HG03571 (cell line): ENCODE measurements around the gene DSCAM.
"Not testable (repeated sequence)": the region's sequence is repeated elsewhere in the genome, so short reads cannot be mapped to it uniquely, and the experiment has no call there.

Source experiments
- ATAC-seq: cut with Tn5 transposase; IDR thresholded peaks from one replicate; pipeline ENCODE4 v1.9.1; 2021; ENCODE audit not compliant: unreplicated experiment

Gene DSCAM

DNA sequence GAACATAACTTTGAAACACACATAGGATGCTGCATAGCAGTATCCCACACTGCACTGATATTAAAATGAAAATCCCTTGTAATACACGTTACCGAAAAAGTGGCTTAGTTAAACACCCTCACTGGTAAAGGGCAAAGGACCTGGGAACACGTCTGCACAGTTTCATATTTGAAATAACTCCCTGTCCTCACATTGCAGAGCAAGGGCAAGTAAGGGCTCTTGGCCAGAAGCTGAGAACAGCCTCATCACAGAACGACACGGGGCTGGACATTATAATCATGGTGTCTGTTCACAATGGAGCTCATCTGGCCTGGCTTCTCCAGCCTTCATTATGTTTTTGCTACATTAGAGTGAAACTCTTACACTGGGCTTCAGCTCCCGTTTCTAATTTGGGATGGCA lies 772.8 kb downstream of the DSCAM start:
- ATAC-seq = no peak

DNA sequence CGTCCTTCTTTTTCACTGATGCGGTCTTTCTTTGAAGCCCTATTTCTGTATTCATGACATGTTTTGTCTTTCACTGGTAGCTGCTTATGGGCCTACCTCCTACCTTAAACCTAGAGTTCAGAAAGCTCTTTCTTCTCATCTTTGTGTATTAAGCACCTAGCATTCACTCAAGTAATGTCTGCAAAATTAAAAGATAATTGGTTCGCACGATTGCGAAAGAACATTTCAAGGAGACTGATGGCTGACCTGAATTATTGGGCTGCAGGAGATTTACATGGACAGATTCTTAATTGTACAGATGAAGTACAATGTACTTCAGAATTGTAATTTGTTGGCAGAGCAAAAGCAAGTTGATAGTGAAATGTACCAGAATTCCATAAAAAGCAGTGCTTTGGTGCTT lies 773.3 kb downstream of the DSCAM start:
- no peak for ATAC-seq

DNA sequence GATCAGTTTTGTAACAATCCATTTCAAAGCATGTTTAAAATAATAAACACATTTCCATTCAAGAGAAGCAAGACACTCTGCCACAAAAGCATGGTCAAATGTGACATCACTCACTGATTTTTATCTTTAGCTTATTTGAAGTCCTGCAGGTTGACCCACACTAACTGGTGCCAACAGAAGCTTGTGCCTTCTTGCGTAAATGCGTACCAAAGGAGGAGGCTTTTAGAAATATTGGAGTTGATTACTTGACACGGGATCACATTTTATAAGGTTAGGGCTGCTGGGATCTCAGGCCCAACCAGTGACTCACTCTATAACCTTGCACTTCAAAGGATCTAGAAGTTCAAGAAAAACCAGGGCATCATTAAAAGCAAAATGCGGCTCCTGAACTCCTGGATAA lies 776.1 kb downstream of the DSCAM start:
- no peak for ATAC-seq

DNA sequence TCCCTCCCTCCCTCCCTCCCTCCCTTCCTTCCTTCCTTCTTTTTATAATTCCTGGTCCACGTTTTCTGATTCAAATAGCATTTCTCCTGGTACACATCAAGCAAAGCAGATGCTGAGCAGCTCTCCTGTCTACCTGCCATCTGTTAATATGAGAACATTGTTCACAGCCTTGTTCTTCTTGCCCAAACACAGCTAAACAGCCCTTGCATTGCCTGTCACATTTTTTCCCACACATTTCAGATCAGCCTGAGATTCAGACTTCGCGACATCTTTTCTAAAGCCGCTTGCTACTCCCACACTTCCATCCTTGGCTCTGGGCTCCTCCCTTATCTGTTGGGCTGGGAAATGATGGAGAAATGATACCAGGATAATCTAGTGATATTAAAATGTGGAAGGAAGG lies 779.2 kb downstream of the DSCAM start:
- no peak for ATAC-seq

DNA sequence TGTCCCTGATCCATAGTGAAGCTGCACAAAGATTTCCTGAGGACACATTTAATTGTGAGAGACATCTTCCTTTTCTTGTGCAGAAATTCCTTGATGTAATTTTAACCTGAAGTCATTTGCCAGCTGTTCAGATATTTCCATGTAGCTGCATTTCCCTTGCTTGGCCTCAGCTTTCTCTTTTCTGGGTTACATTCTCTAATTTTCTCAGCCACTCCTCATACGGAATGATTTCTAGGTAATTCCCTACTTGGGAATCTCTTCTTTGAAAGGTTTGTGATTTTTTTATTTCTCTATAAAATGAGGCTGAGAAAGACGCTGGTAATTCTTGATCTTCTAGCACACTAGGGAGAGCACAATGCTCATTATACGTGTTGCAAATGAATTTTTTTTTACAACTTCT lies 780.7 kb downstream of the DSCAM start:
- no peak for ATAC-seq

DNA sequence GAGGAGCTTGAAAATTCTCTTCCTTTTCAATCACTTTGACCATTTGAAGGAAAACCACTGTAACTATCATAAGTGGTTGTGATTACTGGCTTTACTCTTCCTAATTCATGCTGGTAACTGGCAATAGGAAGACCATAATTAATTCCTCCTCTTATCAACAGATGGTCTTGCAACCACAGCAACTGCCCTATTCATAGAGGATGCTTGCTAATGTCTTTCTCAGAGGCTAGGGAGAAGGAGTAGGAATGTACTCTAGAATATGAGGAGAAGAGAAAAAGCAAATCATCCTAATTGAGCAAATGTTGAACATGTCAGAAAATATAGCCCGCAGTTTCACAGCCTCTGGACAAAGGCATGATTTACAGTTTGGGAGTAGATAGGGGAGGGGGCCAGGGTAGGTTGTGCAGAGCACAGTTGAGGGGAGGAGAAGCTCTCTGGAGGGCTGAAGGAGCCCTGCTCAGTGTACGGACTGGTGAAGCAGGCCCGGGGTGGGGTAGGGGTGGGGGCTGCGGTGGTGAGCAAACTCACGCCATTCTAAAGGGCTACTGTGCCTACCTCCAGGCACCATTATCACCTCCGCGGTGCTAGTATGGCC lies 786.8 kb downstream of the DSCAM start:
- no peak for ATAC-seq

DNA sequence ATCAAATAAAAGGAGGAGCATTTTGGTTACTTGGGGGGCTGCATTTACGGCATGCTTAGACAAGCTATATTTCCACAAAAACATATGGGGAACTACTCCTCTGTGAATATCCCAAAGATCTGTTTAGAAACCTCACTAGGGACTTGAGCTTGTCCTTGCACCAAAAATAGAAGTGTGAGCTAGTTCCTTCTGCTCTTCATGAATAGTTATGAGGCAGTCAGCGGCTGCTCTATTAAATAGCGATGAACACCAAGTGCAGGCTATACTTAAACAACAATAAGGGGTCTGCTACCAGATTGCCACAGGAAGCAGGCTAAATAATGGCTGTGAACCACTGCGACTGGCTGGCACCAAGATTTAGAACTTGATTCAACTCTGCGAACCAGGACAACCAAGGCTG lies 789.6 kb downstream of the DSCAM start:
- no peak for ATAC-seq

DNA sequence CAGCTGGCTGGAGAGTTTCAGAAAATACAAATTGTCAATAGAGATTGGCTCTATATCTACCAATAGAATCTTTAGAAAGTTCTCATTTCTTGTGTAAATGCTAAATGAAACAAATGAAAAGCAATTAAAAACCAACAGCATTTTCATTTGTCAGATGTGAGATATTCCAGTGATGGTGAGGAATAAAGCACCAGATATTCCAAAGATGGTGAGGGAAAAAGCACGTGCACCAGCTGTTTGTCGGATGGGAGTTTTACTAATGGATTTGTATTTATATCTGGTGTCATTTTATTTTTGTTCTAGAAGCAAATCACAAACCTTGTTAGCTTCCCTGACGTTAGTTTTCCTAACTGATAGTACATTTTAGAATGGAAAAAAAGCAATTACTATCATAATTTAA lies 790.9 kb downstream of the DSCAM start:
- ATAC-seq = no peak

DNA sequence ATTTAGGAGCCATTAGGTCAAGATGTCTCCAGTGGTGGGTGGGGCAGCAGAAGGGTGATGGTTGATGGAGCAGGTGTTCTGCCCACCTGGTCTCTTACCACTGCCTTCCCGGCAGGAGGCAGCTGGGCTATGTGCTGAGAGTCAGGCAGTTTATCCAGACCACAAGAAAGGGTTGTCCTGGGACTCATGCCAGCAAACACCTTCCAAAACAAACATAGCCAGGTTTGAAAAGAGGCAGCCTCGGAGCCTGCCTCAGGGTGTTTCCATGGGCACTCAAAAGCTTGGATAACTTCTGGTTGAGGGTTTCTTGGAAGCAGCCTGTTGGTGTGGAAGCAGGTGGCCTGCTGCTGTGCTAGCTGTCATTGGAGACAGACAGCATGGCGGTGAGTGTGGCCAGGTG lies 792.6 kb downstream of the DSCAM start:
- no peak for ATAC-seq

DNA sequence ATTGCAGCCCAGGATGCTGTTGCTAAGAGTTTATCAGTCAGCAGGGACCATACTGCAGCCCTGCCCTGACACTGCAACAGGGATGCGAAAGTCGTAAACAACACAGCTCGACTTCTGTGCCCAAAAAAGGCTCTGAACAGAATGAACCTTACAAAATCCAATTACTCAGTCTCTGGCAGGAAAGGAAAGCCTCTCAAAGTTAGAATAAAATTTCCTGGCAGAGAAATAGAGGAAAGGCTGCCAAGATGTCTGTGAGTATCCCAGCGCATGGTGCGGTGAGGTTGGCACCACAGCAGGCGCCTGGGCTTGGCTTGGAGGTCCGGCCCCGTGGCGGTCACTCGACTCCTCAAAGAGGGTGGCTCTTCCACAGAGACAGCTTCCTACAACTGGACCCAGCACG lies 794.0 kb downstream of the DSCAM start:
- ATAC-seq = no peak

DNA sequence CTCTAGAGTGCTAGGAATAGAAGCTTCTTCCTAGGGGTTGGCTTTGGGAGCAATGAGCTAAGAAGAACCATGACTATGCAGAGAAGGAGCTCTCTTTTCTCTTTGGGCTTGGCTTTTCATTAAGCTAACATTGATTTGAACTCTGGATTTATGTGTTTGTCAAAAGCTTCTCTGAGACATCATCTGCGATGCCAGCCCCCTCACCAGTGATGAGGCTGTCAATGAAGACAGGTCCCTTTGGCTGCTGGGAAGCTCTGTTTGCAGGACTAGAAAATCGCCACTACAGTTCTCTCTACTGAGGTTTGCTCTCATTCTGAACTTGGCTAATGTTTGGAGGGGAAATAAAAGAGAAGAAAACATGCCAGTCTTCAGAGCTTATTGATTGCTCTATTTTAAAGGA lies 794.7 kb downstream of the DSCAM start:
- ATAC-seq = no peak

DNA sequence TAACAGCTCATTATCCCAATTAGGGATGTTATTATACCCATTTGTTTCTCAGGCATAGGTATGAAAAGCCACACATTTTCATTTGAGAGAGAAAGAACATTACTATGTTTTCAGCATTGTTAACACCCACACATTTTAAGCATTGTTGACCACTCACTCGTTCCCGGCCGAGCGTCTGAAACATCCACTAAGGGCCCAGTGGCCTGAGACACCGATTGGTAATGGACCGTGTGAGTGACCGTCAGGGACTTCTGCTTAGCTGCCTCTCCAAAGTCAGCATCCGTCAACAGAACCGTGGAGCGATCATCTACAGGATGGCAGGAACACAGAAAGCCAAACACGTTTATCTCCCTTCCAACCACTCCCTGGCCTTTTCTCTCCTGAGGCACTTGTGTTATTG lies 795.2 kb downstream of the DSCAM start:
- no peak for ATAC-seq

DNA sequence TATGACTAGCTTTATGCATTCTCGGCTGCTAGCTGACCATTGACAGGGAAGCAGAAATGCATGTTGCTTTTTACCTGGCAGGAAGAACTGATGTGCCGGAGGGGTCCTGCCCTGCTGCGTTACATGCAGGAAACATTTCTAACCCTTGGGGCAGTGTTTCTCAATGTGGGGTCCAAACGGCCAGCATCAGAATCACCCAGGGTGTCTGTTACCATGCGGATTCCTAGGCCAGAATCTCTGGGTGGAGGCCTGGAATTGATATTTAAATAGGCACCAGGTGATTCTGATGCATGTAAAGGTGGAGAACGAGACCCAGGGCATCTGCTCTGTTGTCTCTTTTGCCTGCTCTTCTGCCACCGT lies 797.0 kb downstream of the DSCAM start:
- ATAC-seq = no peak

DNA sequence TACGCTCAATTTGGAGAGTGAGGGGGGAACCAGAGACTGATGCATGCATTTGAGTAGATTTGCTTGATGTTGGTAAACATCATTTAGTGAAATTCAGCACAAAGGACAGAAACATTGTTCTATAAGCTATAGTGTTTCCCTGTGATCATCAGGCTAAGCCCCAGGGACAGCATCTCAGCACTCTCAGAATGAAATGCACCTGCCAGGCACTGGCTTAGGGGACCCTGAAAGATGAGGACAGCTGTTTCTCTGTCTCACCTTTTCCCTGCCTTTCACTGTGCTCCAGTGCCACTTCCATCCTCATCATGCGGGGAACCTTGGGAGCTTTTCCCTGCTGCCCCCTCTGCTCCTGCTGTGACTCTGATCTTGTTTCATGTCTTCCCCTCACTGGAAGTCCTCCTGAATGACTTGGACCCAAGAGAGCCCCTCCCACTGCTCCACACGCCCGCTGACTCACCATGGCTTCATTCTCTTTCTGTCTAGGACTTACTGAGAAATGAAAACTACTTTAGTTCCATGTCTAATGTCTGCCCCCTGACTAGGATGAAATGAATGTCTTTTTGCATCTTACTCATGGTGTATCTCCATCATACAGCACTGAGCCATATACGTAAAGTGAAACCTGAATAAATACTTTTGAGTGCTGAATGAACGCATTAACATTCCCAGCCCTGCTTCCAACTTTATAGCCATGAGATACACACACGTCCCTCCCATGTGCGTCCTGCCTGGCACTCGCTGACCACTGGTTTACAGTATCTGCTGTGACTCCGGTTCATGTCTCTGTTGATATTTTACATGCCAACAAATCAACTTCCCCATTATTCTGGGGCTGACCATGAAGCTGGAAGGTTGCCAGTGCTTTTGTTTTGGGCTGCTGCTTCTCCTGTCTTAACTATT lies 797.7 kb downstream of the DSCAM start:
- ATAC-seq = no peak

DNA sequence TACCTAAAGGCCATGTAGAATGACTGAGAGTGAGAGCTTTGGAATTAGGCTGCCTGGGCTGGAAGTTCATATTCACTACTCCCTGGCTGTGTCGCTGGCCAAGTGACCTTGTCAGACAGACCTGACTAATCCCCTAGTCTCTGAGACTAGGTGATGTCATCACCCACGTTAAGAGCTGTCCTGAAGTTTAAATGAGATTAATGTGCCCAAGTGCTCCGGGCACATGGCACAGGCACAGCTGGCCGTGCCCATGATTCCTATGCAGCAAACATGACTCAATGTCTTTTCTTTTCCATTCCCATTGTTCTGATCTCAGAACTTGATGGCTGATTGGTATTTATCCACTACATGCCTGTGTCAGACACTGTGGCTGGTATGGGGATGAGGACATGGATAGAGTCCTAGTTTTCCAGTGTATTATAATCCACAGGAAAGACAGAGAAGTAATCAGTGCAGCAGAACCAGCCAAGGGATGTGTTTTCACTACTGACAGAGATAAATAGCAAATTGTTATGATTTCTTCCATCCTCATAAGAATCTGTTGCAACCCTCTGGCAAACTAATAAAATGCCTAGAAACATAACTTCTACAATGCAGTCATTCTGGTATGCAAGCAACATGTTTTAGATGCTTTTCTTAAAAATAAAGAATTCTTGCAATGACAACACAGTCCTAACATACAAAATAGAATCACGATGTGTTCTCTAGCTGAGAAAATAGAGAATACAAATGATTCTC lies 798.8 kb downstream of the DSCAM start:
- ATAC-seq = no peak

DNA sequence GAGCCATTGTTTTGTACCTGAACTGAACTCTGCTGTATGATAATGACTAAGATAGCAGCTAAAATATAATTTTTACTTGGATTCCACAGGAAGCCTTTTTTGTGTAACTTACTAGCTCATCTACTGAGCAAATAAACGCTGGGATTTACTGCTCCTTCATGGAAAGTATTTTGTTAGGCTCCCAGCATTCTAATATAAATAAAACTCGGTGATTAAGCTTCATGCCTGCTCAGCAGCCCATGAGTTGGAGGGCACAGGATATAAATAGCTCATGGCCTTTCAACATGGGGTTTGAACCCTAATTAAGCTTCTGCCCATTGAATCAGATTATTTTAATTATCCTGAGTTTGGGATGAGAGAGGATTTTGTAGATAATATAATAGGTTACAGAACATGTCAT lies 799.7 kb downstream of the DSCAM start:
- no peak for ATAC-seq

DNA sequence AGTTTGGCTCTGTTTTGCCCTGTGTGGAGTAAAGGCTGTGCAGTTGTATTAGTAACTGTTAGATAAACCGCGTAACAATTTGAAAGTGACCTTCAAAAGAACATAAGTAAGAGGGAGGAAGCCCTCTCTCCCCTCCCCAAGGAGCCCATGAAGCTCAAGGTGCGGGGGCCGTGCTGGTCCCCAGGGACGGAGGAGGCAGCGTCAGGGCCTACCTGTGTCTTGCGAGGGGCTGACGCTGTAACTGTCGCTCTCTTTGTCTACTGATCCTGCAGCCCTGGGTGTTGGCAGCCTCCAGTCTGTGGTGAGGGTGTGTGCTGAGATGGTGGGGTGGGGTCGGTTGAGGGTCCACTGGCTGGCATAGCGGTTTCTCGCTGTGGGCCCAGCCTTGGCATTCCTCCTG lies 803.1 kb downstream of the DSCAM start:
- no peak for ATAC-seq

DNA sequence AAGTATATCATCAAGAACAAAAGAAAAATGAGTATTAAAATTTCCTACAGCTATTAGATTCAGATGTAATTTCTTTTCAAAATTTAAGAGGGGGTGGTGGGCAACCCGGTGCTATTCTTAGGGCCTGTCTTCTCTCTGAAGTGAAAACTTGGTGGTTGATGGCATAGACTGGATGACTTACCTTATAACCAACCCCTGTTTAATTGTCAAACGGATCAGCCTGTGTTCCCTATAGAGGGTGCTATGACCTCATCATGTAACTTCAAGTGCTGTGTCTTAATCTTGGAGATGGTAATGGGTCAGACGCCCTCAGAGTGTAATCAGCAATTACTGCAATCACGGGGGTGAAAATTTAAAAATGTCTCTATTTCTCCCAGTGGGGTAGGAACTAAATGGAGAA lies 803.5 kb downstream of the DSCAM start:
- ATAC-seq = no peak

DNA sequence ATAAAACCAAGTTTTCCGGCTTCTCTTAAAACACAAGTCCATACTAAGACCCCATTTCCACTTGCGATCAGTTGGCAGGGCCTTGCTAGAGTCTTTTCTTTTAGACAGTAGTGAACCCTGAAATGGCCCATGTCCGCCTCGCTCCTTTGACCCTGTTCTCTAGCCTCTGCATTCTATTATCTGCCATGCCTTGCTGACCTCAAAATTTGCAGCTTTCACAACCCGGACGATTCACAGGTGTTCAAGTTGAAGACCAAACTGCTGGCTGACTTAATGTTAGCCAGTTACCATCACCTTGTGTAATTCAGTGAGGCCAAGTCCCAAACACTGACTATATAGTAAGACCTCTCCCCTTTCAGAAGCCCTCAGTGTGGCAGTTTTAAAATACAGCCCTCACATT lies 805.5 kb downstream of the DSCAM start:
- ATAC-seq = no peak

DNA sequence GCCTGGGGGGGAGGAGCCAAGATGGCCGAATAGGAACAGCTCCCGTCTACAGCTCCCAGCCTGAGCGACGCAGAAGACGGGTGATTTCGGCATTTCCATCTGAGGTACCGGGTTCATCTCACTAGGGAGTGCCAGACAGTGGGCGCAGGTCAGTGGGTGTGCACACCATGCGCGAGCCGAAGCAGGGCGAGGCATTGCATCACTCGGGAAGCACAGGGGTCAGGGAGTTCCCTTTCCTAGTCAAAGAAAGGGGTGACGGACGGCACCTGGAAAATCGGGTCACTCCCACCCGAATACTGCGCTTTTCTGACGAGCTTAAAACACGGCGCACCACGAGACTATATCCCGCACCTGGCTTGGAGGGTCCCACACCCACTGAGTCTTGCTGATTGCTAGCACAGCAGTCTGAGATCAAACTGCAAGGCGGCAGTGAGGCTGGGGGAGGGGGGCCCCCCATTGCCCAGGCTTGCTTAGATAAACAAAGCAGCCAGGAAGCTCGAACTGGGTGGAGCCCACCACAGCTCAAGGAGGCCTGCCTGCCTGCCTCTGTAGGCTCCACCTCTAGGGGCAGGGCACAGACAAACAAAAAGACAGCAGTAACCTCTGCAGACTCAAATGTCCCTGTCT lies 813.7 kb downstream of the DSCAM start:
- ATAC-seq = not testable (repeated sequence)

DNA sequence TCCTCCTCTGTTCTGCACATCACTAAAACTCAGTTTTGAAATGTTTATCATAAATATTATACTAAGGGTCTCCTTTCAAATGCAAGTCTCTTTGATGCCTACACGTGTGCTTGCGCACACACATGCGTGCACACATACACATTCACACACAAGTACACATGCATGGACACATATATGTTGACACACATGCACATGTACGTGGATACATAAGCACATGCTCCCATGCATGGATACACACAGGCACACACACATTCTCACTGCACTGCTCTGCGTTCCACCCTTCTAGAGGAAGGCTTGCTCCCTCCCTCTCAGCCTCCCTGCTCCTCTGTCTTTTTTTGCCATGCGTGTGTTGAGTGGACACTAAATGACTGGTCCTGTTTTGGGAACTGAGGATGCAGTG lies 817.1 kb downstream of the DSCAM start:
- ATAC-seq = no peak

DNA sequence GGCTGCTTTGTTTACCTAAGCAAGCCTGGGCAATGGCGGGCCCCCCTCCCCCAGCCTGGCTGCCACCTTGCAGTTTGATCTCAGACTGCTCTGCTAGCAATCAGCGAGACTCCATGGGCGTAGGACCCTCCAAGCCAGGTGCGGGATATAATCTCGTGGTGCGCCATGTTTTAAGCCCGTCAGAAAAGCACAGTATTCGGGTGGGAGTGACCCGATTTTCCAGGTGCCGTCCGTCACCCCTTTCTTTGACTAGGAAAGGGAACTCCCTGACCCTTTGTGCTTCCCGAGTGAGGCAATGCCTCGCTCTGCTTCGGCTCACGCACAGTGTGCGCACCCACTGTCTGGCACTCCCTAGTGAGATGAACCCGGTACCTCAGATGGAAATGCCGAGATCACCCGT lies 818.6 kb downstream of the DSCAM start:
- not testable (repeated sequence) for ATAC-seq
